Aorta (tissue), 5 donors: ENCODE results near the gene SPTBN5. TPM values are rescaled to one million over a fixed set of nuclear protein-coding genes. Genes with fewer than 3 reads are reported as not detected.

ENCODE experiments used
- ATAC-seq: fragments of 200-7000 bp; cut with Tn5 transposase; one replicate; pipeline ENCODE4 v1.9.1; 2022; ENCODE audit warnings: moderate library complexity; ENCODE audit not compliant: low FRiP score
- DNase-seq, 2 donors: peaks; one replicate each; pipeline ENCODE4 v3.0.0-alpha.2; 2020
- H3K27ac ChIP-seq, 2 donors: one replicate each; pipeline ENCODE4 v1.5.1; 2013; ENCODE audit warnings: low read length in 2 of 2, mild to moderate bottlenecking in 2 of 2, moderate library complexity in 2 of 2, control low read depth in 1 of 2, inconsistent platforms in 1 of 2, low read depth in 1 of 2
- H3K27me3 ChIP-seq, 2 donors: one replicate each; pipeline ENCODE4 v1.6.1; 2013; ENCODE audit warnings: control low read depth in 1 of 2, low read length in 1 of 2, mild to moderate bottlenecking in 1 of 2, moderate library complexity in 1 of 2; ENCODE audit not compliant: insufficient read depth in 2 of 2, control insufficient read depth in 1 of 2
- H3K36me3 ChIP-seq, 2 donors: one replicate each; pipeline ENCODE4 v1.6.1; 2013; ENCODE audit warnings: control low read depth in 1 of 2, low read length in 1 of 2, mild to moderate bottlenecking in 1 of 2; ENCODE audit not compliant: insufficient read depth in 2 of 2, control insufficient read depth in 1 of 2
- H3K4me1 ChIP-seq, 2 donors: one replicate each; pipeline ENCODE4 v1.6.1; 2013; ENCODE audit warnings: low read length in 2 of 2, control low read depth in 1 of 2, mild to moderate bottlenecking in 1 of 2, moderate library complexity in 1 of 2; ENCODE audit not compliant: insufficient read depth in 2 of 2, control insufficient read depth in 1 of 2
- H3K4me3 ChIP-seq, 2 donors: one replicate each; pipeline ENCODE4 v1.5.1; 2013; ENCODE audit warnings: low read length in 2 of 2, control low read depth in 1 of 2, mild to moderate bottlenecking in 1 of 2
- H3K9me3 ChIP-seq: one replicate; pipeline ENCODE4 v1.6.1; 2013; ENCODE audit warnings: mild to moderate bottlenecking, low read length; ENCODE audit not compliant: control insufficient read depth
- WGBS, 2 donors: extraction: QIAGEN DNeasy Blood & Tissue Kit; methylation state at CpG; one replicate each; pipeline ENCODE4 v1.1.7; 2013; 5-methylcytosine and 5-hydroxymethylcytosine counted together
- intact Hi-C, 2 donors: fragments of 100-400 bp; cut with DNase I; formaldehyde crosslinking; loops; one replicate each; pipeline versions ENCODE4 v1.14.2 to v1.15.0; 2022
- polyA plus RNA-seq, 2 donors: library from polyadenylated mRNA; stranded (reverse); fragments of 200-250 nt; gene quantifications; one replicate each; pipeline ENCODE4 v1.2.3, GENCODE V29; 2013
- total RNA-seq, 2 donors: library from RNA; stranded (reverse); fragmentation: NEBNext Ultra II Directional; extraction: Animal tissue kit (Norgen Biotek cat#: 25700); gene quantifications; one replicate each; pipeline ENCODE4 v1.2.1, GENCODE V29; 2021
- donor health status: healthy with polysubstance abuse.
- donor health status: Bipolar disorder and iron deficiency.
- donor health status: DM: no; HTN: no; CAD: no.
- donor health status: DM: no; HTN: no; CAD: no.
- donor health status: DM: yes; HTN: yes; CAD: no.

SPTBN5 gene
- total and polyA plus RNA-seq, 4 donors: 0.63 to 10.5 (median 3.7) TPM

DNA sequence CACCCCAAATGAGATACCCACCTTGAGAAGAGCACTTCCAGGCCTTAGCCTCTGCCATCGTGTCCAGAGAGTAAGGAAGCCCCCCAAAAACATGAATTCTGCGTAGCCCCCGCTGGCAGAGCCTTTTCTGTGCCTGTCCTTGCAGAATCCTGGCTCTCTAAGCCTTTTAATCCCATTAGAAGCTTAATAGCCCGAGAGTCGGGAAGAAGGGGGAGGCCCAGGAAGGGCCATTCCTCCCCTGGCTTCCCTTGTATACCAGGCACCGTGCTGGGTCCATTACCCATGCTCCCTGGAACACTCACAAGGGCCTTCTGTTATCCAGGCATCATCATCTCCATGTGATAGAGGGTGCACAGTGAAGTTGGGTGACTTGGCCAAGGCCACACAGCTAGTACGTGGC lies 7.1 kb downstream of the SPTBN5 start:
- DNase-seq (no peak), ATAC-seq (no peak)
- Histone ChIP-seq H3K36me3 (no peaks in the 10 kb centered on the region), H3K4me1 (no peaks in the 10 kb centered on the region), H3K27me3 (no peaks in the 10 kb centered on the region), H3K27ac (no peak overlapping the region), H3K9me3 (no peaks in the 10 kb centered on the region), H3K4me3 (no peak overlapping the region)
- intact Hi-C loops: no loop called here
- 91 to 97% methylated on average over 7 of the region's 7 CpGs for WGBS, 2 donors

DNA sequence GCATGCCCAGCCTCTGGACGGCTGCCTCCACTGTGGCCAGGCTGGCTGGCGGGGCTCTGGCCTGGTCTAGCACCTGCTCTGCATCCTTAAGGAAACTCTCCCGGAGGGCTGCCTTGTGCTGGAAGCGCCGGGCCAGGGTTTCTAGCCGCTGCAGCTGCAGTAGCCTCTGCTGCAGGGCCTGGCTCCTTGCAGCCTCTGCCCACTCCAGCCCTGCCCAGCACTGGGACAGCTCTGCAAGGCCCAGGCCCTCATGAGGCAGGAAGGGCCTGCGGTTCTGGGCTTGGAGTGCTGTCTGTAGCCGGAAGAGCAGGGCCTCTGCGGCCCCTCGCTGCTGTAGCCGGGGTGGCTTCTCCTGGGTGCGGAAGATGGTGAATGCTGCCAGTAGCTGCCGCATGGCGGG lies 8.0 kb downstream of the SPTBN5 start:
- Histone ChIP-seq H3K9me3 (no peaks in the 10 kb centered on the region), H3K27ac (no peak overlapping the region), H3K4me1 (no peaks in the 10 kb centered on the region), H3K4me3 (no peak overlapping the region), H3K36me3 (no peaks in the 10 kb centered on the region), H3K27me3 (no peaks in the 10 kb centered on the region)
- WGBS, 2 donors: 93 to 95% methylated on average over 14 of the region's 14 CpGs
- DNase-seq (no peak), ATAC-seq (no peak)
- intact Hi-C loops: no loop called here

DNA sequence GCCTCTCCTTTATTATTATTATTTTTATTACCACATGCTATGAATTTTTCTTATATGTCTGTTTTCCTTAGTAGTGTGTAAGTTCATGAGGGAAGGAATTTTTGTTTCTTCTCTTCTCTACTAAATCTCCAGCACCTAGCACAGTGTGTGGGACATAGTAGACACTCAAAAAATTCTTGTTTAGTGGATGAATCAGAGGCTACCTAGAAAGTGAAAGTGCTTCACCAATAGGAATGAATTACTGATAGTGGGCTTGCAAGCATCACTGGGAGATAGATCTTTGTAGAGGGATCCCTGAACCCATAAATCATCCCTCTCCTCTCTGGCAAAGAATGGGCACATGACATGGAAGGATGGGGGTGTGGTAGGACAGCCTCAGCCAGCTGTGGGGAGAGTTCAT lies 8.5 kb downstream of the SPTBN5 start:
- no peaks in the 10 kb centered on the region for H3K9me3 ChIP-seq
- H3K4me3 ChIP-seq: no peak overlapping the region
- H3K4me1 ChIP-seq: no peaks in the 10 kb centered on the region
- DNase-seq (no peak), ATAC-seq (no peak)
- H3K27ac ChIP-seq: no peak overlapping the region
- H3K36me3 ChIP-seq: no peaks in the 10 kb centered on the region
- no peaks in the 10 kb centered on the region for H3K27me3 ChIP-seq
- intact Hi-C loops: no loop called here

DNA sequence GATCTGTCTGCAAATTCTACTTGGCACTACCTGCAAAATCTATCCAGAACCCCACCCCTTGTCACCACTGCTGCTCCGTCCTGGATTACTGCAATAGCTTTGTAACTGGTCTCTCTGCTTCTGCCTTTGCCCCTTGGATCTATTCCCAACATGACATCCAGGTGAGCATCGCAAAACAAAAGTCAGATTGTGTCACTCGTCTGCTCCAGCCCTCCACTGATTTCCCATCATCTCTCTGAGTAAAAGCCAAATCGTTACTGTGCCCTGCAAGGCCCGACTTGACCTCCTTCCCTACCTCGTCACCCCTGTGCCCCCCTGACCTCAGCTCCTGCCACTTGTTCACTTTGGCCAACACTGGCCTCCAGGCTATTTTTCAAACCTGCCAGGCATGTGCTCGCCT lies 9.4 kb downstream of the SPTBN5 start:
- no peak for DNase-seq
- H3K36me3 ChIP-seq: no peaks in the 10 kb centered on the region
- ATAC-seq: no peak
- no peak overlapping the region for H3K27ac ChIP-seq
- H3K4me3 ChIP-seq: no peak overlapping the region
- H3K4me1 ChIP-seq: no peaks in the 10 kb centered on the region
- 84 to 88% methylated on average over 7 of the region's 7 CpGs for WGBS, 2 donors
- intact Hi-C loops: no loop called here
- H3K27me3 ChIP-seq: no peaks in the 10 kb centered on the region
- H3K9me3 ChIP-seq: no peaks in the 10 kb centered on the region

DNA sequence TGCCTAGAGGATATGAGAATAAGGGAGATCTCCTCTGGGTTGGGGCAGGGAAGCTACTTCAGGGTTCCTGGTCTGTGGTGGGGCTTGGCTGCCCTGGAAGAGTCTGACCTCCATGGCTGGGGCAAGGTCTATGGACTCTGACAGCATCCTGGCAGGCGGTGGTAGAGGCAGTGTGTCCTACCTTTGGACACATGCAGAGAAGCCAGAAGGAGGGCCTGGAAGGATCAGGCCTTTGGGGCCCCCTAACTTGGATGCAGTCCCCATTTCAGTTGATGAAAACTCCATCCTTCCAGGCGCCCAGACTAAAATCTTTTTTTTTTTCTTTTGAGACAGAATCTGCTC lies 10.4 kb downstream of the SPTBN5 start:
- 97 to 100% methylated on average over 2 of the region's 2 CpGs for WGBS, 2 donors
- no peak overlapping the region for H3K27ac ChIP-seq
- no peak overlapping the region for H3K4me3 ChIP-seq
- DNase-seq (no peak), ATAC-seq (no peak)
- no peaks in the 10 kb centered on the region for H3K36me3 ChIP-seq
- intact Hi-C loops: no loop called here
- H3K27me3 ChIP-seq: no peaks in the 10 kb centered on the region
- no peaks in the 10 kb centered on the region for H3K4me1 ChIP-seq
- no peaks in the 10 kb centered on the region for H3K9me3 ChIP-seq

DNA sequence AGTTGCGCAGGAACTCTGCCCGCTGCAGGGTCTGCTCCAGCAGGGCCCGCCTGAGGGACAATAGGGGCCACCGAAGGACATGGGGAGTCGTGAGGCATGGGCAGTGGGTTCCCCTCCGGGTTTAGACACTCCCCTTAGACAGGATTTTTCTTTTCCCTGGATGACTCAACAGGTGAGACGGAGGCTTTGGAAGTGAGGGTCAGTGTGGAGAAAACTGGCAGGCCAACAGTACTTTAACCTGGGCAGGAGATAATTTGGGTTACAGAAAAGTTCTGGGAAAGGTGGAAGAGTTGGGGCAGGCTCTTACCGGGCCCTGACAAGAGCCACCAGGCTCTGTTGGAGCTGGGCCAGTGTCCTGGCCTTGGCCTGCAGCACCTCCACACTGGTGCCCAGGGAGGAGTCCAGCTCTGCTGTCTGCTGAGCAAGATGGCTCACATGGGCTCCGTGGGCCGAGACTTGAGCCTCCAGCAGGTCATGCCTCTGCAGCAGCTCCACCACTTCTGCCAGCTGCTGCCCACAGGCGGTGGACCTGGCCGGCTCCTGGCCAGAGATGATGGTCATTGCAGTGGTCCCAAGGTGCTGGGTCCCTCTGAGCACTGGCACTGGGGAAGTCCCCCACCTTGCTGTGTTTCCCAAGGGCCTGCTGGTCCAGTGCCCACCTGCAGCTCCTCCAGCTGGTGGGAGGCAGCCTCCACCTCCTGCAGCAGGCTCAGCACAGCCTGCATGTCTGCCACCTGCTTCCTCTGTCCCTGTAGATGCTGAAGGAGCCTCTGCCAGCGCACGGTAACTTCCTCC lies 11.0 kb downstream of the SPTBN5 start:
- H3K27ac ChIP-seq: no peak overlapping the region
- DNase-seq: no peak
- no peak overlapping the region for H3K4me3 ChIP-seq
- no peaks in the 10 kb centered on the region for H3K9me3 ChIP-seq
- H3K27me3 ChIP-seq: no peaks in the 10 kb centered on the region
- no peak for ATAC-seq
- intact Hi-C loops: no loop called here
- WGBS, 2 donors: 75% methylated on average over 14 of the region's 14 CpGs
- no peaks in the 10 kb centered on the region for H3K36me3 ChIP-seq
- H3K4me1 ChIP-seq: no peaks in the 10 kb centered on the region

DNA sequence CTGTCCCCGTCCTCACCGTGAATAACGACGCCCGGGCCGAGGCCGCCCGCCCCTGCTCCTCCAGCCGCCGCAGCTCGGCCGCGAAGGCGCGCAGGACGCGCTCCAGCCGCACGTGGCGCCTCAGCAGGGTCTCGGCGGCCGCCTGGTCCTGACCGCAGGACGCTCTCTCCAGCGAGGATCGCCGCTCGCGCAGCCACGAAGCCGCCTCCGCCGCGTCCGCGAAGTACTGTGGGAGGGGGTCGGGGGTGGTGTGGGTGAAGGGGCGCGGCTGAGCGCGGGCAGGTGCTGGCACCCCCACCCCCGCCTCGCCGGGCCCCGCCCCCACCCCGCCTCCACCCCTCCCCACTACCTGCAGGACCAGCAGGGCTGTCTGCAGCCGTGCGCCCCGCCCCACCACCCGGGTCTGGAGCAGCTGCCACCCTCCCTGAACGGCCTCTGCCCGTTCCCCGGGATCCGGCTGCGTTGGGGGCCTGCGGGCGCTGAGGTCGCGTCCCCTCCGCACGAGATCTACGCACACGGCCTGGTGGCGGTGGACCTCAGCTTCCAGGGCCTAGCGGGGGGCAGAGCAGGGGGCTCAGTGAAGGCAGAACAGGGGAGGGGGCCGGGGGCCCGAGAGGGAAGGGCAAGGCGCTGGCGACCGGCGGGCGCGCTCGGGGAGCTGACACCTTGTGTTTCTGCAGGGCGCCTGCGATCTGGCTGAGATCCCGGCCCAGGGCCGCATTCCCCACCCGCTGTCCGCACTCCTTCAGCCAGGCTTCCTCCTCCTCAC lies 11.7 kb downstream of the SPTBN5 start:
- ATAC-seq (no peak), DNase-seq (no peak)
- Histone ChIP-seq H3K4me3 (no peak overlapping the region), H3K27ac (no peak overlapping the region), H3K9me3 (no peaks in the 10 kb centered on the region), H3K36me3 (no peaks in the 10 kb centered on the region), H3K4me1 (no peaks in the 10 kb centered on the region), H3K27me3 (no peaks in the 10 kb centered on the region)
- intact Hi-C loops: no loop called here
- WGBS, 2 donors: 18 to 22% methylated on average over 63 to 81 of the region's 81 CpGs

DNA sequence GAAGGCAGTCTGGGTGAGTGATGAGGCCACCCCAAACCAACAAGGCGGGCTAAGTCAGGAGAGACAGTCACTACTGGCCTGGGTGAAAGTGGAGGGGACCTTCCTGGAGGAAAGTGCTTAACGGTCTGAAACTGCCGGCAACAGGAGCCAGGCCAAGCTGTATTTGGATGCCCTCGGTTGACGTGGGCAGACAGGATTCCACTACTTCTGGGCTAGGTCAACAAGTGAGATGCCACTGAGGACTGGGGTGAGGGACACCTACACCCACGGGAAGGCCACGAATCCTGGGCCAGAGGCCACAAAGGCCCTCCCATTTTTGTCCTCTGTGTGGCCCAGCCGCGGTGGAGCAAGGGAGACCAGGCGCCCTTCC lies 12.3 kb downstream of the SPTBN5 start:
- Histone ChIP-seq H3K27me3 (no peaks in the 10 kb centered on the region), H3K4me3 (no peak overlapping the region), H3K4me1 (no peaks in the 10 kb centered on the region), H3K9me3 (no peaks in the 10 kb centered on the region), H3K27ac (no peak overlapping the region), H3K36me3 (no peaks in the 10 kb centered on the region)
- ATAC-seq (no peak), DNase-seq (no peak)
- WGBS, 2 donors: 24 to 25% methylated on average over 10 of the region's 10 CpGs
- intact Hi-C loops: no loop called here

DNA sequence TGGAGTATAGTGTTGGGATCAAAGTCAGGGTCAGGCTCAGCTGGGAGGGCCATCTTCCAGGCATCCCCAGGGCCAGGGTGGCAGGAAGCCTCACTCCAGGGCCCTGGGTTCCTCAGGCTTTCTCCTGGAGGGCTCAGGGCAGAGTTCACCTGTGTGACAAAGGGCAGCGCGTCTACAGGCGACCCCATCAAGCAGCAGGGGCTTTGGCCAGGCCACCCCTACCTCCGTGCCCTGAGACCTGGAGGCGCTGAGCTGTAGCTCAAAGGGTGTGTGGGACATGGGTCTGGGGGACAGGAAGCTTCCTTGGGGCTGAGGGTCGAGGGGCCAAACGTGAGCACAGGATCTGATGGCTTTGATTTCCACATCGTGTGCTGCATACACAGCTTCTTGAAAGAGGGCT lies 12.8 kb downstream of the SPTBN5 start:
- Histone ChIP-seq H3K27me3 (no peaks in the 10 kb centered on the region), H3K4me3 (no peak overlapping the region), H3K27ac (no peak overlapping the region), H3K4me1 (no peaks in the 10 kb centered on the region), H3K9me3 (no peaks in the 10 kb centered on the region), H3K36me3 (no peaks in the 10 kb centered on the region)
- intact Hi-C loops: no loop called here
- DNase-seq: no peak
- ATAC-seq: no peak
- WGBS, 2 donors: 92 to 97% methylated on average over 8 of the region's 8 CpGs
